Stomach (tissue), 4 donors: Measurements from ENCODE around the gene SLC25A53.

Source experiments
- CTCF ChIP-seq, 7 experiments: fragments of 450-650 bp in 4 of 7; fragments of 200-600 bp in 3 of 7; sonication (generic) in 3 of 7; IDR thresholded peaks; one replicate each; pipeline ENCODE4 v1.5.1; 2016 to 2019; ENCODE audit warnings: antibody characterized with exemption in 7 of 7, control low read depth in 2 of 7, mild to moderate bottlenecking in 1 of 7
- POLR2A ChIP-seq, 4 donors: fragments of 450-650 bp; IDR thresholded peaks; one replicate each; pipeline ENCODE4 v1.6.1; 2016; ENCODE audit warnings: antibody characterized with exemption in 4 of 4, control low read depth in 2 of 4, mild to moderate bottlenecking in 1 of 4, moderate library complexity in 1 of 4
- POLR2AphosphoS5 ChIP-seq, 3 donors: sonication (generic); formaldehyde crosslinking; IDR thresholded peaks; one replicate each; pipeline ENCODE4 v1.6.1; 2016; ENCODE audit warnings: antibody characterized with exemption in 3 of 3

- TF ChIP-seq CTCF (IDR thresholded peaks at IDR 0.05) (no peak), POLR2A (IDR thresholded peaks at IDR 0.05) (no peak), POLR2AphosphoS5 (IDR thresholded peaks at IDR 0.05) (no peak)
Observed at GRCh38 chrX:104130808-104131207, 26.0 kb downstream of the SLC25A53 start.
